Measurements from ENCODE around the gene RTN4R. TPM values are rescaled to one million over a fixed set of nuclear protein-coding genes. Genes with fewer than 3 reads are reported as not detected.
A peak's percentile ranks its signal among the peaks of the same experiment; 100 is the strongest.

RTN4R gene
- total and polyA plus RNA-seq, 2 of the 8 experiments (the other 6 are each of a cell fraction or from before 2014, with no cell fraction given): 21.8 to 41.3 TPM

DNA sequence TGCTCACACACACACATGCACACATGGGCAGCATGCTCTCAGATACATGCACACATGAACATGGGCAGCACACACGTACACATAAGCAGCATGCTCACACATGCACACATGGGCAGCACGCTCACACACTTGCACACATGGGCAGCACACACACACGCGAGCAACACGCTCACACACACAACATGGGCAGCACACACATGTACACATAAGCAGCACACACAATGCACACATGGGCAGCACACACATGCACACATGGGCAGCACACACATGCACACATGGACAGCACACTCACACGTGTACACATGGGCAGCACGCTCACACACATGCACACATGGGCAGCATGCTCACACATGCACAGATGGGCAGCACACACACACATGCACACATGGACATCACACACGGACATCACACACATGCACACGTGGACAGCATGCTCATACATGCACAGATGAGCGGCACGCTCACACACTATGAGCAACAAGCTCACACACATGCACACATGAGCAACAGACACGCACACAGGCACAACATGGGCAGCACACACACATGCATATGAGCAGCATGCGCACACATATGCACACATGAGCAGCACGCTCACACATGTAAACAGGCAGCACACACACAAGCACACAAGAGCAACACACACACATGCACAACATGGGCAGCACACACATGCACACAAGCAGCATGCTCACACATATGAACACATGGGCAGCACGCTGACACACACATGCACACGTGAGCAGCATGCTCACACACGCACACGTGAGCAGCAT is 43.0 kb downstream of the RTN4R start:
- Histone ChIP-seq H4K8ac (ENCODE audit: extremely low read depth, insufficient read depth, low read length) (no peak overlapping the region; the same call in 1 of the 2 replicates), H3K9me3 (ENCODE audit: insufficient read depth in 2 of 2, low read depth in 1 of 2, low read length in 1 of 2) (peaks cover 3 to 5% of the 10 kb centered on the region in 2 experiments; a peak in 2 of 4 replicates), H3K79me2 (ENCODE audit: control insufficient read depth in 1 of 2, insufficient read depth in 2 of 2, low read length in 2 of 2) (no peaks in the 10 kb centered on the region), H3K56ac (replicated peaks; ENCODE audit: insufficient read length, low read depth, low read length) (no peak overlapping the region), H2AFZ (ENCODE audit: low read length) (no peak overlapping the region), H2BK15ac (ENCODE audit: low read length) (no peak overlapping the region), H2AK5ac (ENCODE audit: low read depth, low read length) (peak overlapping the region; percentile 29; the same call in 1 of the 2 replicates), H3K18ac (ENCODE audit: extremely low read depth, low read length) (no peak overlapping the region), H2BK20ac (ENCODE audit: low read length) (no peak overlapping the region), H3K23ac (ENCODE audit: insufficient read length) (no peak overlapping the region), H2BK120ac (replicated peaks; ENCODE audit: low read depth, low read length) (no peak overlapping the region), H2BK5ac (ENCODE audit: low read depth, low read length) (peak overlapping the region; percentile 14; the same call in 1 of the 2 replicates), H3K36me3 (ENCODE audit: control insufficient read depth in 2 of 4, insufficient read depth in 4 of 4, low read length in 3 of 4) (no peaks in the 10 kb centered on the region), H3K79me1 (ENCODE audit: low read depth, low read length) (no peaks in the 10 kb centered on the region), H3K14ac (ENCODE audit: insufficient read length) (no peak overlapping the region), H3K23me2 (ENCODE audit: low read depth, low read length) (0 out of 2 replicates have a peak, but pooled peaks cover 4% of the 10 kb centered on the region), H3K9ac (replicated peaks in 1 of 4; ENCODE audit: extremely low read depth in 1 of 4, low read depth in 3 of 4, low read length in 3 of 4) (no peak overlapping the region; a peak in 1 of 7 replicates), H3K4me2 (ENCODE audit: insufficient read depth in 1 of 2, low read depth in 2 of 2, low read length in 2 of 2) (no peak overlapping the region), H4K91ac (replicated peaks; ENCODE audit: insufficient read length, low read length) (peak overlapping the region; percentile 91), H3K4me3 (ENCODE audit: extremely low read depth in 1 of 4, insufficient read depth in 2 of 4, low read depth in 3 of 4, low read length in 4 of 4) (no peak overlapping the region), H3K27me3 (replicated peaks in 1 of 4; ENCODE audit: control insufficient read depth in 3 of 4, extremely low read depth in 1 of 4, insufficient read depth in 3 of 4, low read length in 3 of 4) (no peaks in the 10 kb centered on the region), H4K5ac (ENCODE audit: insufficient read length, low read depth, low read length) (no peak overlapping the region), H4K20me1 (replicated peaks in 1 of 2; ENCODE audit: control insufficient read depth in 1 of 2, insufficient read depth in 2 of 2, low read length in 2 of 2) (peaks cover 0 to 11% of the 10 kb centered on the region in 2 experiments), H2BK12ac (ENCODE audit: low read depth, low read length) (peak overlapping the region; percentile 86; the same call in 1 of the 2 replicates), H3K27ac (ENCODE audit: low read depth, low read length) (no peak overlapping the region), H3K4me1 (replicated peaks in 1 of 4; ENCODE audit: control insufficient read depth in 3 of 4, insufficient read depth in 4 of 4, low read length in 3 of 4) (peaks cover 0 to 3% (median 0%) of the 10 kb centered on the region in 4 experiments; a peak in 2 of 7 replicates), H3K4ac (replicated peaks; ENCODE audit: insufficient read length, low read depth, low read length) (peak overlapping the region; percentile 71)
- CTCF ChIA-PET (ENCODE audit: partially characterized antibody): interaction anchor here (0.7 to 5.8 kb wide), 6 partner anchors 10 to 247 kb away, joined by 3 to 46 read pairs (median 4); no protein-coding TSS in a partner anchor
- WGBS, 2 experiments (ENCODE audit: extremely low coverage in 1 of 2, insufficient coverage in 1 of 2, insufficient read length in 1 of 2, insufficient replicate concordance in 2 of 2, low coverage in 1 of 2, low lambda C conversion rate in 2 of 2, missing lambda C conversion rate in 1 of 2): 94% methylated on average over 18 of the region's 18 CpGs; no CpG with 5 or more reads in 1 of the 2 experiments
- FAIRE-seq (peak; percentile 28), DNase-seq (ENCODE audit: low read depth in 1 of 2, low spot score in 2 of 2) (no peak)
- POLR2A ChIA-PET (ENCODE audit: partially characterized antibody): no interaction called here
- TF ChIP-seq EP300 (IDR thresholded peaks at IDR 0.05; ENCODE audit: borderline replicate concordance in 1 of 2, low read depth in 2 of 2, low read length in 2 of 2): no peak
- TF ChIP-seq BCL11A (IDR thresholded peaks at IDR 0.05; ENCODE audit: low read depth in 2 of 2, low read length in 2 of 2): no peak
- no peak for TF ChIP-seq NRF1 (IDR thresholded peaks at IDR 0.05; ENCODE audit: low read depth, low read length)
- TF ChIP-seq, protein P1, sequence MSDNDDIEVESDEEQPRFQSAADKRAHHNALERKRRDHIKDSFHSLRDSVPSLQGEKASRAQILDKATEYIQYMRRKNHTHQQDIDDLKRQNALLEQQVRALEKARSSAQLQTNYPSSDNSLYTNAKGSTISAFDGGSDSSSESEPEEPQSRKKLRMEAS (IDR thresholded peaks at IDR 0.05): no peak
- no peak for TF ChIP-seq BACH1 (IDR thresholded peaks at IDR 0.05; ENCODE audit: low read length)
- no peak for TF ChIP-seq KDM1A (IDR thresholded peaks at IDR 0.05; ENCODE audit: borderline replicate concordance, low read length)
- TF ChIP-seq ASH2L (IDR thresholded peaks at IDR 0.05; ENCODE audit: low read length): no peak
- TF ChIP-seq POLR2AphosphoS5 (IDR thresholded peaks at IDR 0.05; ENCODE audit: low read depth, low read length): no peak
- no peak for TF ChIP-seq SIN3A (conservative IDR thresholded peaks at IDR 0.05 in 1 of 2, IDR thresholded peaks at IDR 0.05 in 1 of 2; ENCODE audit: low read depth in 1 of 2, low read length in 2 of 2)
- TF ChIP-seq SIRT6 (IDR thresholded peaks at IDR 0.05; ENCODE audit: low read length): no peak
- TF ChIP-seq CBX8 (IDR thresholded peaks at IDR 0.05; ENCODE audit: borderline replicate concordance, low read depth, low read length): no peak

Measured in H1 (cell line).